Middle frontal gyrus (tissue), 1 donor: ENCODE results near the gene ATP13A3.

Experiments
- DNase-seq: peaks from one replicate; pipeline ENCODE4 v3.0.0-alpha.2; 2015; ENCODE audit warnings: low spot score; ENCODE audit errors: extremely low spot score

The ATP13A3 gene

GRCh38 chr3:194396539-194396858, 90.3 kb downstream of the ATP13A3 start:
- DNase-seq: no peak

GRCh38 chr3:194395778-194396538, 90.8 kb downstream of the ATP13A3 start:
- no peak for DNase-seq

DNA sequence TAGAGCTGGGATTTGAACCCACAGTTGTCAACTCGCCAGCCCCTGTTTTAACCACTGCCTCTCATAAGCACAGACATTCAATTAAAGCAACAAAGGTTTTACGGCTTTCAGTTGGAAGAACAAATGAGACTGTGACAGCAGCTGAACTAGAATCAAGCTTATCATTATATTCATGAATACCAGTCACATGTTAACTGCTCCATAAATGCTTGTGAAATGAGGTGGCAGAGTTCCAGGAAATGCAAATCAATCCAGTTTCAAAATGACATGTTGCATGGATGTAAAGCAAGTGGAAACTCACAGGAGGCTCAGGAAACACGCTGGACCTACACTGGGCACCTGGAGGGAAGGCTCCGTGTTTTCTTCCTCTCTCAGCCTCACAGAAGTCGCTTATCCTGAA, 91.6 kb downstream of the ATP13A3 start:
- no peak for DNase-seq

DNA sequence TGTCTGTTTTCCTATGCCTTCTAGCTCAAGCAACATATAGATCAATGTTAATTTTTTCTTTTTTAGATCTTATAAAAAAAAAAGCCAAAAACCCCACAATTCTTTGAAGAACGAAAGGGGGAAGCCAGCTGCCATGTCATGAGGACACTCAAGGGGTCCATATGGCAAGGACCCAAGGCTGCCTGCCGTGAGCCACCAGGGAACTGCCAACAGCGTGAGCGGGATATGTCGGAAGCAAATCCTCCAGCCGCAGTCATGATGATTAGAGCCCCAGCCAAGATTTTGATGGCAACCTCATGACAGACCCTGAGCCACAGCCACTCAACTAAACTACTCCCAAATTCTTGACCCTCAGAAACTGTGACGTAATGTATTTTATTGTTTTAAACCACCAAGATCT, 94.2 kb downstream of the ATP13A3 start:
- DNase-seq: no peak

GRCh38 chr3:194390835-194391234, 96.0 kb downstream of the ATP13A3 start:
- DNase-seq: no peak

GRCh38 chr3:194389269-194389668, 97.5 kb downstream of the ATP13A3 start:
- no peak for DNase-seq

GRCh38 chr3:194387926-194388418, 98.8 kb downstream of the ATP13A3 start:
- no peak for DNase-seq

DNA sequence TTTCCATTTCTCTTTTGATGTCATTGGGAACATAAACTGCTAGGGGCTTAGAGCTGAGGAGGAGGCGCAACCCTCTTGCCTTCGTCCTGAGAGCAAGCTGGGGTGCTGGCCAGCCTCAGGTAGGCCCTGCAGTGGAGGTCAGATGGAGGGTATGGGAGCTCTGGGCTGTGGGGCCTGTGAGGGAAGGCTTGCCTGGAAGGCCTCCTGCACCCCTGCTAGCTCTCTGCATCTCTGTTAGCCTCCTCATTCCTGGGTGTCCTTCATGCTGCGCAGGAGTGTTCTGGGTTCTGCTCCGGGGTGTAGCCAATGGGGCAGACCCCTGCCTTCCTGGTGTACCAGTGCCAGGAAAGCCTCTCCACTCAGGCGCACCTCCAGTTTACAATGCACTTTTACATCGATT, 99.5 kb downstream of the ATP13A3 start:
- DNase-seq: no peak

GRCh38 chr3:194386648-194387047, 100.2 kb downstream of the ATP13A3 start:
- no peak for DNase-seq

DNA sequence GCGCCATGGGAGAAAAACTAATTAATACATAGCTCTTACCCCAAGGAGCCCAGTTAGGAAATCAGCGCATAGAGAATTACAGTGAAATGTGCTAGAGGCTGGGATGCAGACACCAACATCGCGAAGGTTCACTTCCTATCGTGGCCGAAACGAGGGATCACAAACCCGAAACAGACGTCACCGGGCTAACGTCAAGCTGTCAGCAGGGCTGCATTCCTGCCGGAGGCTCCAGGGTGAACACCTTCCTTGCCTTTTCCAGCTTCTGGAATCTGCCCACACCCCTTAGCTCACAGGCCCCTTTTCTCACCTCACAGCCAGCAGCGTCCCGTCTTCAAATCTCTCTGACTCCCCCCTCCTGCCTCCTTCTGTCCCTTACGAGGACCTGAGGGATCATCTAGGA, 100.7 kb downstream of the ATP13A3 start:
- no peak for DNase-seq

GRCh38 chr3:194384569-194385001, 102.2 kb downstream of the ATP13A3 start:
- DNase-seq: no peak

DNA sequence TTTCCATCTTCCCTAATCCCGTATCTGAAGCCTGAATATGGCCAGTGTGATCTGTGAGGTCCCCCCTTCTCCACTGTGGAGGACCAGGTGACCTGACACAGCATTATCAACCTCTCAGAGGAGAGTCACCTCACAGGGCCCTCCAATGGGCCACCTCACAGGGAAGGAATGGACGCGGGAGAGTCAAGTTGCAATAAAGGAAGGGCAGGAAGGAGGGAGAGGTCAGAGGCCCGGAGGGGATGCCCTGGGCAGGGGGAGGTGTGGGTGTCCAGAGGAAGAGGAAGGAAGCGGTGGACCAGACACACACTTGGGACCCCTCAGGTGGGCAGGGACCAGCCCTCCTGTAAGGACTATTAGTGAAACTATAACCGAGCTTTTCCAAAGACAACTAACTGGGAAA, 102.6 kb downstream of the ATP13A3 start:
- no peak for DNase-seq

DNA sequence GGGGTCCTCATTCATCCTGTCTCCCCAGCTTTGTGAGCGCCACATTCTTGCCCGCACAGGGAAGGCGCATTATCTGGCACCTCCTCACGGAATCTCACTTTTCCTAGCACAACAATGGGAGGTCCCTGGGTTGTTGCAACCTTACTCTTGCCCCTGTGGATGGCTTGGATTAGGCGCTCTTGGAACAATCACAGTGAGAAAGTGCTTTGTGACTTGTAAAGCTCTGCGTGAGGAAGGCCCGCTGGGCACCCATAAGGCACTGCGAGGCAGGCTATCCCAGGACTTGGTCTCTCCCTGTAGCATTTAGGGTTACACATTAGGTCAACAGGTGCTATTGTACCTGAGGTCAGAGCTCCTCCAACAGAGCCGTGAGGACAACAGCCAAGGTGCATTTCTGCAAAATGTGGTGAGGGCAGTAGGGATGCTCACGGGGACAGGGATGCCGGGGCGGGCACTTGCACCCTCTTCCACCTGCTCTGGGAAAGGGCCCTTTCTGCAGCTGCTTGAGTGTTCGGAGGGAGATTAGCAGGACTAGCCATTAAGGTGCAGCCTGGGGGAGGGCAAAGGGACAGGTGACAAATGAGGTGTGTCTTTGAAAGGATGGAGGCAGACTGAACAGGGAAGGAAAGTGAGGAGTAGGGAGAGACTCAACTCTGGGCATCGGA, 103.4 kb downstream of the ATP13A3 start:
- DNase-seq: no peak

- no peak for DNase-seq
These were observed 103.9 kb downstream of the ATP13A3 start for GRCh38 chr3:194382892-194383223.

DNA sequence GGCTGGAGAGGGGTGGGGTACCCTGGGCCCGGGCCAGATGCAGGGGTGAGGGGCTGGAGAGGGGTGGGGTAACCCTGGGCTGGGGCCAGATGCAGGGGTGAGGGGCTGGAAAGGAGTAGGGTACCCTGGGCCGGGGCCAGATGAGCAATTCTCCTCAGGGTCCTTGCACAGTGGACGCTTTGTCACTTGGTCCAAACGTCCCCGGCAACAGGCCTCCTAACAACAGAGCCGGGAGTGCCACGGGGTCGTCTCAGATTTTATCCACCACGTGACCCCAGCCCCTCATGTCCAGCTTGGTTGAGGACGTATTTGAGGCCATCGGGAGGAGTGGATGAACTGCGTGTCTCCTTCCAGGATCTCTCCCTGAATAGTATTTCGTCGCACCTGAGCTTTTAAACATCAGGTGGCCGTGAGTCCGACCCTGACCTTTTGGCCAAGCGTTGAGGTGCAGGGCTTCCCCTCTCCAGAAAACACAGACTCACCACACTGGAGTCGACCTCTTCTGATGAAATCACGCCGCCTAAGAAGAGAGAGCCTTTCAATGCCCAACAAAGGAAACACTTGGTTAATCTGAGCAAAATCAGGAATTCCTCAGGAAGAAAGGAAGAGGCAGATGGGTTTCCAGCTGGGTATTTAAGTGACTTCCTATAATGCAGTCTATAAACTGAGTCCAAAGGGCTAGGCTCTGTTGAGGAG, 104.5 kb downstream of the ATP13A3 start:
- no peak for DNase-seq

- no peak for DNase-seq
These were observed 105.3 kb downstream of the ATP13A3 start for GRCh38 chr3:194381460-194381875.

DNA sequence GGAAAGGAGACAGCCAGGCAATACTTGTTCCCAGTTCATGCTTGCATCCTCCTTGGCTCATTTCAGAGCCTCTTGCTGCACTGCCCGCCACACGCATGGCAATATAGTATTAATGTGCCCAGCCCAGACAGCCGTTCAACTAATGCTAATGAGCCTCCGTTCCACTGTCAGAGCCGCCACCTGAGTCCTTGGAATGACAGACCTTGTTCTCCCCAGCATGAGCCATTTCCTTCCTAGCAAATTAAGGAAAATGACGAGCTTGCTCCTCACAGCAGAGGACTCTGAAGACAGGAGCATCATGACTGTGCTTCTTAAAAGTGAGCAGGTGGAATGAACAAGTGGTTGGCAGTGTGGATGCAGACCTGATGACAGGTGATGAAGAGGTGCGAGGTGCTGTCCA, 106.5 kb downstream of the ATP13A3 start:
- no peak for DNase-seq

- no peak for DNase-seq
These were observed 107.2 kb downstream of the ATP13A3 start for GRCh38 chr3:194379651-194380050.

- DNase-seq: no peak
These were observed 107.6 kb downstream of the ATP13A3 start for GRCh38 chr3:194379231-194379630.

GRCh38 chr3:194377708-194378107, 109.1 kb downstream of the ATP13A3 start:
- no peak for DNase-seq

DNA sequence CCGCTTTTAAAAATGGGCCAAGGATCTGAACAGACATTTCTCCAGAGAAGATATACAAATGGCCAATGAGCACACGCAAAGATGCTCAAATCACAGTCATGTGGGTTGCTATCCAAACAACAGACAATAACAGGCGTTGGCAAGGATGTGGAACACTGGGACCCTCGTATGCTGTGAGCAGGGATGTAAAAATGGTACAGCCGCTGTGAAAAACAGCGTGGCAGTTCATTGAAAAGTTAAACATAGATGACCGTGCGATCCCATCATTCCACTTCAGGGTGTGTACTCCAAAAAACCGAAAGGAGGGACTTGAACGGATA, 110.6 kb downstream of the ATP13A3 start:
- DNase-seq: no peak

- DNase-seq: no peak
These were observed 111.1 kb downstream of the ATP13A3 start for GRCh38 chr3:194375473-194376240.
